Upper lobe of right lung (tissue), 1 donor: ENCODE measurements around the gene FRS3. TPM values are rescaled to one million over a fixed set of nuclear protein-coding genes. Genes with fewer than 3 reads are reported as not detected.
A peak's percentile ranks its signal among the peaks of the same experiment; 100 is the strongest.

Experiments used
- ATAC-seq: fragments of 200-7000 bp; cut with Tn5 transposase; one replicate; pipeline ENCODE4 v1.9.1; 2020; ENCODE audit warnings: mild to moderate bottlenecking, moderate library complexity
- DNase-seq: peaks from one replicate; pipeline ENCODE4 v3.0.0-alpha.2; 2020
- H3K27ac ChIP-seq: fragments of 200-600 bp; one replicate; pipeline ENCODE4 v1.8.0; 2022
- H3K27me3 ChIP-seq: fragments of 200-600 bp; one replicate; pipeline ENCODE4 v1.8.0; 2022; ENCODE audit warnings: mild to moderate bottlenecking
- H3K36me3 ChIP-seq: fragments of 200-600 bp; one replicate; pipeline ENCODE4 v1.8.0; 2022
- H3K4me1 ChIP-seq: fragments of 200-600 bp; one replicate; pipeline ENCODE4 v1.8.0; 2022
- H3K4me3 ChIP-seq: fragments of 200-600 bp; one replicate; pipeline ENCODE4 v1.8.0; 2022; ENCODE audit warnings: mild to moderate bottlenecking
- H3K9me3 ChIP-seq: fragments of 200-600 bp; one replicate; pipeline ENCODE4 v1.8.0; 2022
- intact Hi-C: fragments of 100-400 bp; cut with DNase I; formaldehyde crosslinking; loops from one replicate; pipeline ENCODE4 v1.11.0; 2022
- total RNA-seq: library from RNA; stranded (reverse); fragmentation: NEBNext Ultra II Directional; extraction: Animal tissue kit (Norgen Biotek cat#: 25700); gene quantifications from one replicate; pipeline ENCODE4 v1.2.1, GENCODE V29; 2021
- TF ChIP-seq, protein P1 (sequence below): fragments of 200-600 bp; IDR thresholded peaks from one replicate; pipeline ENCODE4 v1.8.0; 2022; ENCODE audit warnings: antibody characterized with exemption
- donor health status: DM: no; HTN: yes; CAD: no; lungs with severe emphysema.

FRS3 gene
- total RNA-seq, 1 donor from 2014 or later, result 8.5 TPM

DNA sequence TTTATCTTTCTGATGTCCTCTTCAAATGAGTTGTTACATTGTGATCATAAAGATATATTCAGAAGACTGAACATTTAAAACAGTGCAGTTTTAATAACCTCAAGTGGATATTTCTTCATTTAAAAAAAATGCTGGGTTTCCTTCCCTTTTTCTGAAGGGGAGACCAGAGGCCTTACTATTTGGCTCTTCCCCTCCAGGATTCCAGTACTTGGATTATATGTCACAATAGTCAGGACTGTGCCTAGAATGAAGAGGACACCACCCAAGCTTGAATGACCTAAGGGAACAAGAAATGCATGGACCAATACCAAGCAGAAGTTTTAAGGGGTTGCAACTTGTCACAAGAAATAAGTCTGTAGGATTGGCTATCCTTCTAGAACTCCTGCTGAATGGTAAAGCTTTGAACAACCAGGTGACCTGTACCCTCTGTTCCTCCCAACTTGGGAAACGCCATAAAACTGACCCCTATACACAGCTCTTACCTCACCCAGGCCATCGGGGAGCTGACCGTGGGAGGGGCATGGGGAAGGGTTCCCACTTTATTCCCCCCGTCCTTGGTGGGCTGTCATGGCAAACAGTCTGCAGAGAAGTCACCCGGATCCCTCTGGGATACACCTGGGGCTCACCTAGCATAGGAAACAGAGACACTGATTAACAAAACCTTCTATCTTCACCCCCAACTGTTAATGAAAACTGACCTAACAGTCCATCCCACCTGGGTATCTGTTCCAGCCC is 2.0 kb downstream of the FRS3 start:
- no peak overlapping the region for H3K4me3 ChIP-seq
- intact Hi-C loops, result no loop called here
- TF ChIP-seq, protein P1, sequence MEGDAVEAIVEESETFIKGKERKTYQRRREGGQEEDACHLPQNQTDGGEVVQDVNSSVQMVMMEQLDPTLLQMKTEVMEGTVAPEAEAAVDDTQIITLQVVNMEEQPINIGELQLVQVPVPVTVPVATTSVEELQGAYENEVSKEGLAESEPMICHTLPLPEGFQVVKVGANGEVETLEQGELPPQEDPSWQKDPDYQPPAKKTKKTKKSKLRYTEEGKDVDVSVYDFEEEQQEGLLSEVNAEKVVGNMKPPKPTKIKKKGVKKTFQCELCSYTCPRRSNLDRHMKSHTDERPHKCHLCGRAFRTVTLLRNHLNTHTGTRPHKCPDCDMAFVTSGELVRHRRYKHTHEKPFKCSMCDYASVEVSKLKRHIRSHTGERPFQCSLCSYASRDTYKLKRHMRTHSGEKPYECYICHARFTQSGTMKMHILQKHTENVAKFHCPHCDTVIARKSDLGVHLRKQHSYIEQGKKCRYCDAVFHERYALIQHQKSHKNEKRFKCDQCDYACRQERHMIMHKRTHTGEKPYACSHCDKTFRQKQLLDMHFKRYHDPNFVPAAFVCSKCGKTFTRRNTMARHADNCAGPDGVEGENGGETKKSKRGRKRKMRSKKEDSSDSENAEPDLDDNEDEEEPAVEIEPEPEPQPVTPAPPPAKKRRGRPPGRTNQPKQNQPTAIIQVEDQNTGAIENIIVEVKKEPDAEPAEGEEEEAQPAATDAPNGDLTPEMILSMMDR, result no peak
- no peak overlapping the region for H3K27ac ChIP-seq
- peaks cover 19% of the 10 kb centered on the region for H3K4me1 ChIP-seq
- H3K9me3 ChIP-seq, result no peaks in the 10 kb centered on the region
- DNase-seq, result no peak
- H3K27me3 ChIP-seq, result no peaks in the 10 kb centered on the region
- peaks cover 37% of the 10 kb centered on the region for H3K36me3 ChIP-seq
- no peak for ATAC-seq

DNA sequence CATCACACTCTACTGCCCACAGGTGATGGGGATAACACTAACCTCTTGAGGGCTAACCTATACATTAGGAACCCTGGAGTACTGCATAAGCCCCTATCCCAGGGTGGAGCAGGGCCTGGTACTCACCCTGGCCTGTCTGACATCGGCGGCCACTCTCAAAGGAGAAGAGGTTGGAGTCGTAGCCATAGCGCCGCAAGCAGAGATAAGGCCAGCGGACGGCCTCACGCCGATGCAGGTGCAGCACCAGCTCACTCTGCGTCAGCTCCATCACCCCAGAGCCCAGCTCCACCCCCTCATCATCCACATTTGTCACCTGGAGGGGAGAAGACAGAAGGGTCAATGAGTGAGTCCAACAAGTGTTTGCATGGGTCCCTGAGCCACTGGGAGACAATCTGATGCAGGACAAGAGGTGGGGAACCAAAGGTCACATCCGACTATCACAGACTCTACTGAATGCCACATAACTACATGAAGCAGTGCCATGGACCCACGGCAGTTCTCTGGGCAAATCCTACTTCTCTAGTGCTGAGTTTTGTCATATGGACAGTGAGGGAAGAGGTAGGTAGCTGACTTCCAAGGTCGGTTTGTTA is 4.3 kb downstream of the FRS3 start:
- Histone ChIP-seq H3K27ac (no peak overlapping the region), H3K4me1 (peaks cover 9% of the 10 kb centered on the region), H3K27me3 (no peaks in the 10 kb centered on the region), H3K36me3 (peaks cover 59% of the 10 kb centered on the region), H3K4me3 (no peak overlapping the region), H3K9me3 (no peaks in the 10 kb centered on the region)
- ATAC-seq (no peak), DNase-seq (no peak)
- intact Hi-C loops, result no loop called here
- TF ChIP-seq, protein P1, result no peak

DNA sequence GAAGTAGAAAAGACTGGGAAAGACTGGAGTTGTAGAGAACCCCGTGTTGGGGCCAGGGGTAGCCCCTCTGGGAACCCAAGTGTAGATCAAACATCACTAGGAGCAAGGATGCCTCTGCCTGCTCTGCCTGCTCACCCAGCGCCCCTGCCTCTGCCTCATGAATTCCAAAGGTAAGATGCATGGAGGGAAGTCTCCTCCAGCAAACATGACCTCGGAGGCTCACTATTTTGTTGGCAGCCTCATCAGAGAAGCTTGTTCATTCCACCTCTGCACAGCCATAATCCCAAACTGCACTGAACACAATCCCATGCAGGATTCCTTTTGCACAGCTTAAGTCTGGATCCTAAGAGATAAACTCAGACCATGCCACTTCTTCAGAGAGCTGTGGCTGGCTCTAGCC is 4.9 kb downstream of the FRS3 start:
- Histone ChIP-seq H3K4me3 (no peak overlapping the region), H3K27me3 (no peaks in the 10 kb centered on the region), H3K36me3 (peaks cover 61% of the 10 kb centered on the region), H3K9me3 (no peaks in the 10 kb centered on the region), H3K27ac (no peak overlapping the region), H3K4me1 (peaks cover 9% of the 10 kb centered on the region)
- no peak for ATAC-seq
- intact Hi-C loops, result no loop called here
- no peak for DNase-seq
- TF ChIP-seq, protein P1, result no peak

DNA sequence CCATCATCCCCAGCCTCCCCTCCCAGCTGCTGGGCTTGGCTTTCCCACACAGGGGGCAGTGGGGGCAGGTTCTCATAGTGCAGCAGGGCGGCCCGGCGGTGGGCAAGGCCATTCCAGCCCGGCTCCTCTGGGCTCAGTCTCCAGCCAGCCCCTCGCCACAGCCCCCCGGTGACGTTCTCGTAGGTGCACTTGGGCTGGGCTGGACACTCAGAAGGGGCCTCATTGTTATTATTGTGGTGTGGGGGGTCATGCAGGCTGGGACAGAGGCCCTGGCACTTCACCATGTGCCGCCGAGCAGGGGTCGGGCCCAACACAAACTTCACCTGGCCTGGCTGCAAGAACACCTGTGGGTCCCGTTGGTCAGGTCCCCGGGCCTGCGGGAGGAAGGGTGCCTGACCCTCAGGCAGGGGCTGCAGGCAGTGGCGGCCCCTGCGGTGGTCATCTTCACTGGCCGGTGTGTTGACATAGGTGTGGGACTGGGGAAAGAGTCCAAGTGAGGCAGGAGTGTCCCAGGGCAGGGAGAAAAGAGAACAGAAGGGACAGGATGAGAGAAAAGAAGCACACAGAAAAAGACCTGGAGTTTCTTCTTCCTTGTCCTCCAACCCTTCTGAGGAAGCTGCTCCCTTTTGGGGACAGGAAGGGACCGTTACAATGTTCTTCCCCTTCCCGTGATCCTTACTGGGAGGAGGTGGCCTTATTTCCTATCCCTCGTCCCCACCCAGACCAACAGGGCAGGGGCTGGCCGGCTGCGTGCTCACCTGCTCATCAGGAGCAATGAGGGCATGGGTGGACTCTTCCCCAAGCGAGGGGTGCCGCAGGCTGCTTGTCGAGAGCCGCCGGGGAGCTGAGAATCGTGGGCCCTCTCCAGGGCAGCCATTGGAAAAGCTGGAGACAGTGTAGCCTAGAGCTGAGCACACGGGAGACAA is 8.4 kb downstream of the FRS3 start:
- no peak for ATAC-seq
- Histone ChIP-seq H3K36me3 (peaks cover 56% of the 10 kb centered on the region), H3K27ac (no peak overlapping the region), H3K9me3 (no peaks in the 10 kb centered on the region), H3K4me1 (peaks cover 28% of the 10 kb centered on the region), H3K27me3 (no peaks in the 10 kb centered on the region), H3K4me3 (no peak overlapping the region)
- TF ChIP-seq, protein P1, result no peak
- DNase-seq, result peak; percentile 59
- intact Hi-C loops, result no loop called here

DNA sequence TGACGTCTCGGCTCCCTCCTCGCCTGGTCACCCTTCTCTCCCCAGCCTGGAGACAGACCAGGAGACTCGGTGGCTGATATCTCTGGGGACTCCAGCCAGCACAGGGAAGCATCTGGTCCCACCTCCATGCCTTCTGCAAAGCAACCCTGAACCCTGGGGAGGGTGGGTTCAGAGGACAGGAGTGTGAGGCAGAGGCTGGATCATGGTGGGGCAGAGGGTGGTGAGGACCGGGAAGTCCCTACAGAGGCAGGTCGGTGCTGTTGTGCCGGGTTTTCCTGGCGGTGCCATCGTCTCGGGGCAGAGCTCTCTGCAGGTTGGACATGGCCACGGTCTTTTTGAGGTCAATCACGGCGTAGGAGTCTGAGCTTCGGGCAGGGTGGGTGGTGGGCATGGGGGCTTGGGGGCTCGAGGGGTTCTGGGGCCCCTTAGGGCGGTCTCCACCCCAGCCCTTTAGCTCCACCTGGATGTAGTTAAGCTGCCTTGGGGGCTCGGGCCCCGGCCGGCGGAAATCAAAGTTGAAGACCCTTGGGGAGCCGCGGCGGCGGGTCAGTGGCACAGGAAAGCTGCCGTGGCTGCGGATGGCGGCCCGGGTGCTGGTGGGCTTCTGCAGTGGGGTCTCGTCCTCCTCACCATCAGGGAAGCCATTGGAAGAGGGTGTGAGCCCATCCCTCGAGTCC is 9.2 kb downstream of the FRS3 start:
- H3K4me1 ChIP-seq, result peaks cover 31% of the 10 kb centered on the region
- no peak for ATAC-seq
- no peak overlapping the region for H3K4me3 ChIP-seq
- peaks cover 50% of the 10 kb centered on the region for H3K36me3 ChIP-seq
- intact Hi-C loops, result no loop called here
- H3K27ac ChIP-seq, result no peak overlapping the region
- H3K9me3 ChIP-seq, result no peaks in the 10 kb centered on the region
- DNase-seq, result peak; percentile 58
- TF ChIP-seq, protein P1, result no peak
- H3K27me3 ChIP-seq, result no peaks in the 10 kb centered on the region
